Vagina (tissue), 2 donors: Measurements from ENCODE around the gene KRT2. TPM values are rescaled to one million over a fixed set of nuclear protein-coding genes. Genes with fewer than 3 reads are reported as not detected.

Experiments used
- DNase-seq, 2 donors: peaks; one replicate each; pipeline ENCODE4 v3.0.0-alpha.2; 2017; ENCODE audit errors: extremely low spot score in 2 of 2
- H3K27ac ChIP-seq: fragments of 200-600 bp; sonication (generic); one replicate; pipeline ENCODE4 v1.5.1; 2019
- H3K27me3 ChIP-seq: fragments of 200-600 bp; sonication (generic); one replicate; pipeline ENCODE4 v1.5.1; 2019
- H3K36me3 ChIP-seq, 2 donors: fragments of 200-600 bp; sonication (generic); one replicate each; pipeline ENCODE4 v1.5.1; 2017 to 2019
- H3K4me1 ChIP-seq: fragments of 200-600 bp; sonication (generic); one replicate; pipeline ENCODE4 v1.5.1; 2019
- H3K4me3 ChIP-seq, 2 donors: fragments of 200-600 bp; sonication (generic); 1 replicate in 1 of 2; 2 replicates in 1 of 2; pipeline ENCODE4 v1.5.1; 2016 to 2019
- H3K9me3 ChIP-seq: fragments of 200-600 bp; sonication (generic); one replicate; pipeline ENCODE4 v1.5.1; 2019
- CTCF ChIP-seq, 3 experiments: fragments of 450-650 bp in 2 of 3; fragments of 200-600 bp in 1 of 3; sonication (generic) in 1 of 3; IDR thresholded peaks; one replicate each; pipeline ENCODE4 v1.5.1; 2017 to 2019; ENCODE audit warnings: antibody characterized with exemption in 3 of 3, mild to moderate bottlenecking in 2 of 3, moderate library complexity in 2 of 3
- POLR2A ChIP-seq, 2 donors: fragments of 450-650 bp; IDR thresholded peaks; one replicate each; pipeline ENCODE4 v1.6.1; 2017; ENCODE audit warnings: antibody characterized with exemption in 2 of 2, mild to moderate bottlenecking in 2 of 2, moderate library complexity in 2 of 2
- POLR2AphosphoS5 ChIP-seq, 2 donors: sonication (generic); formaldehyde crosslinking; IDR thresholded peaks; one replicate each; pipeline ENCODE4 v1.9.0; 2017; ENCODE audit warnings: antibody characterized with exemption in 2 of 2, mild to moderate bottlenecking in 2 of 2, low read depth in 1 of 2; ENCODE audit not compliant: insufficient read depth in 1 of 2
- intact Hi-C: fragments of 100-400 bp; cut with DNase I; formaldehyde crosslinking; loops from one replicate; pipeline ENCODE4 v1.15.1; 2023
- total RNA-seq: library from RNA; depleted of rRNA; stranded (reverse); fragments of >200 nt; gene quantifications from one replicate; pipeline ENCODE4 v1.2.3, GENCODE V29; 2016

Gene KRT2
- total RNA-seq, 1 donor from 2014 or later: 2.0 TPM

- Histone ChIP-seq H3K4me1 (peaks cover 4% of the 10 kb centered on the region), H3K27ac (no peak overlapping the region), H3K27me3 (no peaks in the 10 kb centered on the region), H3K4me3 (no peak overlapping the region), H3K9me3 (no peaks in the 10 kb centered on the region), H3K36me3 (no peaks in the 10 kb centered on the region)
- intact Hi-C loops: no loop called here
- no peak for DNase-seq
- TF ChIP-seq CTCF (IDR thresholded peaks at IDR 0.05) (no peak), POLR2A (IDR thresholded peaks at IDR 0.05) (no peak), POLR2AphosphoS5 (IDR thresholded peaks at IDR 0.05; ENCODE audit: insufficient read depth in 1 of 2, low read depth in 1 of 2) (no peak)
These were observed 17.4 kb upstream of the KRT2 start for GRCh38 chr12:52669426-52669825.

GRCh38 chr12:52667931-52668330 is 15.9 kb upstream of the KRT2 start:
- intact Hi-C loops: no loop called here
- Histone ChIP-seq H3K27ac (no peak overlapping the region), H3K4me1 (peaks cover 4% of the 10 kb centered on the region), H3K36me3 (no peaks in the 10 kb centered on the region), H3K27me3 (no peaks in the 10 kb centered on the region), H3K4me3 (no peak overlapping the region), H3K9me3 (no peaks in the 10 kb centered on the region)
- DNase-seq: no peak
- TF ChIP-seq POLR2A (IDR thresholded peaks at IDR 0.05) (no peak), POLR2AphosphoS5 (IDR thresholded peaks at IDR 0.05; ENCODE audit: insufficient read depth in 1 of 2, low read depth in 1 of 2) (no peak), CTCF (IDR thresholded peaks at IDR 0.05) (no peak)

- Histone ChIP-seq H3K9me3 (no peaks in the 10 kb centered on the region), H3K27me3 (no peaks in the 10 kb centered on the region), H3K36me3 (no peaks in the 10 kb centered on the region), H3K4me3 (no peak overlapping the region), H3K27ac (no peak overlapping the region), H3K4me1 (peaks cover 3% of the 10 kb centered on the region)
- DNase-seq: no peak
- TF ChIP-seq POLR2AphosphoS5 (IDR thresholded peaks at IDR 0.05; ENCODE audit: insufficient read depth in 1 of 2, low read depth in 1 of 2): no peak
- no peak for TF ChIP-seq POLR2A (IDR thresholded peaks at IDR 0.05)
- TF ChIP-seq CTCF (IDR thresholded peaks at IDR 0.05): no peak
- intact Hi-C loops: no loop called here
These were observed 15.5 kb upstream of the KRT2 start for GRCh38 chr12:52667509-52667908.

GRCh38 chr12:52666471-52666870 is 14.5 kb upstream of the KRT2 start:
- Histone ChIP-seq H3K27ac (no peak overlapping the region), H3K9me3 (no peaks in the 10 kb centered on the region), H3K4me1 (no peaks in the 10 kb centered on the region), H3K36me3 (no peaks in the 10 kb centered on the region), H3K4me3 (no peak overlapping the region), H3K27me3 (no peaks in the 10 kb centered on the region)
- no peak for DNase-seq
- TF ChIP-seq POLR2A (IDR thresholded peaks at IDR 0.05): no peak
- no peak for TF ChIP-seq CTCF (IDR thresholded peaks at IDR 0.05)
- no peak for TF ChIP-seq POLR2AphosphoS5 (IDR thresholded peaks at IDR 0.05; ENCODE audit: insufficient read depth in 1 of 2, low read depth in 1 of 2)
- intact Hi-C loops: no loop called here

- TF ChIP-seq POLR2A (IDR thresholded peaks at IDR 0.05) (no peak), CTCF (IDR thresholded peaks at IDR 0.05) (no peak), POLR2AphosphoS5 (IDR thresholded peaks at IDR 0.05; ENCODE audit: insufficient read depth in 1 of 2, low read depth in 1 of 2) (no peak)
- no peak overlapping the region for H3K4me3 ChIP-seq
These were observed 11.4 kb upstream of the KRT2 start for GRCh38 chr12:52663420-52663819.

More at GRCh38 chr12:52663420-52663819, 11.4 kb upstream of the KRT2 start:
- H3K27me3 ChIP-seq: no peaks in the 10 kb centered on the region
- H3K4me1 ChIP-seq: no peaks in the 10 kb centered on the region
- H3K9me3 ChIP-seq: no peaks in the 10 kb centered on the region
- no peak for DNase-seq
- H3K27ac ChIP-seq: no peak overlapping the region
- intact Hi-C loops: no loop called here
- no peaks in the 10 kb centered on the region for H3K36me3 ChIP-seq
